HepG2 (cell line): ENCODE data around the gene CECR2. TPM values are rescaled to one million over a fixed set of nuclear protein-coding genes. Genes with fewer than 3 reads are reported as not detected.

Source experiments
- ATAC-seq: fragments of 200-7000 bp; cut with Tn5 transposase; 3 replicates; pipeline ENCODE4 v1.9.1; 2020; ENCODE audit warnings: mild to moderate bottlenecking, moderate library complexity
- BruUV-seq: library from RNA; stranded (reverse); fragments of 400-500 nt; replicated peaks from 2 replicates; lab custom pipeline; 2021; lab: Mats Ljungman, UMichigan
- CTCF ChIA-PET: fragments of 300-600 bp; formaldehyde crosslinking; extraction: SDS; loops from one replicate; lab custom pipeline; 2021; ENCODE audit warnings: low total read pairs, inconsistent platforms, low intra/inter-chr PET ratio; lab: Yijun Ruan, JAX
- POLR2A ChIA-PET: fragments of 350-600 bp; sonication (Branson Sonifier 250); formaldehyde crosslinking; loops from one replicate; lab custom pipeline; 2020; ENCODE audit warnings: antibody characterized with exemption, inconsistent platforms; lab: Yijun Ruan, JAX
- DNase-seq: peaks from one replicate; pipeline ENCODE4 v3.0.0-alpha.2; 2015; ENCODE audit warnings: low spot score
- FAIRE-seq: peaks from 3 replicates; lab custom pipeline; 2011; peaks lifted over from hg19 to GRCh38; lab: Jason Lieb, UNC
- H2AFZ ChIP-seq: one replicate; pipeline ENCODE4 v1.6.1; 2011; ENCODE audit warnings: low read length, inconsistent platforms
- H3K27ac ChIP-seq: fragments of 300-600 bp; 3 replicates; pipeline ENCODE4 v1.8.0; 2011; ENCODE audit warnings: mixed run types, mild to moderate bottlenecking, mixed read lengths, low read length, inconsistent platforms; ENCODE audit not compliant: insufficient read depth; ENCODE audit errors: extremely low read length
- H3K27me3 ChIP-seq, 2 experiments: fragments of 200-600 bp in 1 of 2; 2 replicates in 1 of 2; 3 replicates in 1 of 2; pipeline versions ENCODE4 v1.6.0 to v1.8.0; 2011; ENCODE audit warnings: low read length in 2 of 2, mild to moderate bottlenecking in 2 of 2, moderate library complexity in 2 of 2, inconsistent platforms in 1 of 2; ENCODE audit not compliant: insufficient read depth in 2 of 2, control insufficient read depth in 1 of 2
- H3K36me3 ChIP-seq, 2 experiments: fragments of 200-600 bp in 1 of 2; replicated peaks in 1 of 2; 2 replicates in 1 of 2; 3 replicates in 1 of 2; pipeline versions ENCODE4 v1.5.1 to v1.8.0; 2011; ENCODE audit warnings: low read length in 2 of 2, inconsistent platforms in 1 of 2; ENCODE audit not compliant: insufficient read depth in 2 of 2, control insufficient read depth in 1 of 2
- H3K4me1 ChIP-seq: 2 replicates; pipeline ENCODE4 v1.5.1; 2012; ENCODE audit warnings: low read length, inconsistent platforms; ENCODE audit not compliant: insufficient read depth
- H3K4me2 ChIP-seq: 2 replicates; pipeline ENCODE4 v1.6.0; 2011; ENCODE audit warnings: low read depth, low read length, inconsistent platforms
- H3K4me3 ChIP-seq, 3 experiments: fragments of 200-600 bp in 1 of 3; sonication (generic), shearing (Covaris generic) in 1 of 3; replicated peaks in 1 of 3; 2 replicates each; pipeline ENCODE4 v1.5.1; 2011 to 2016; ENCODE audit warnings: low read length in 3 of 3, inconsistent platforms in 2 of 3, low read depth in 2 of 3, mild to moderate bottlenecking in 2 of 3, control low read depth in 1 of 3, mixed read lengths in 1 of 3; ENCODE audit not compliant: insufficient read depth in 1 of 3
- H3K79me2 ChIP-seq: one replicate; pipeline ENCODE4 v1.6.1; 2011; ENCODE audit warnings: low read length, inconsistent platforms; ENCODE audit not compliant: insufficient read depth
- H3K9ac ChIP-seq: 2 replicates; pipeline ENCODE4 v1.6.0; 2011; ENCODE audit warnings: mild to moderate bottlenecking, low read depth, low read length, inconsistent platforms; ENCODE audit not compliant: insufficient read depth
- H3K9me3 ChIP-seq: 2 replicates; pipeline ENCODE4 v1.5.1; 2012; ENCODE audit warnings: mild to moderate bottlenecking, low read length
- H4K20me1 ChIP-seq: 2 replicates; pipeline ENCODE4 v1.6.0; 2011; ENCODE audit warnings: inconsistent platforms, mild to moderate bottlenecking, low read length, moderate library complexity; ENCODE audit not compliant: insufficient read depth
- ADNP ChIP-seq: sonication (generic); formaldehyde crosslinking; IDR thresholded peaks from 2 replicates; pipeline ENCODE4 v1.4.0; 2020; ENCODE audit warnings: missing genetic modification reagents
- ETV6 ChIP-seq: sonication (generic); formaldehyde crosslinking; conservative IDR thresholded peaks from 2 replicates; pipeline ENCODE4 v1.4.0; 2020; ENCODE audit warnings: missing genetic modification reagents
- GPN1 ChIP-seq: sonication (generic); formaldehyde crosslinking; IDR thresholded peaks from 2 replicates; pipeline ENCODE4 v1.5.1; 2020; ENCODE audit warnings: missing genetic modification reagents, borderline replicate concordance
- XBP1 ChIP-seq: sonication (generic); formaldehyde crosslinking; IDR thresholded peaks from 2 replicates; pipeline ENCODE4 v1.5.0; 2020; ENCODE audit warnings: missing genetic modification reagents
- ZNF567 ChIP-seq: sonication (generic); formaldehyde crosslinking; IDR thresholded peaks from 2 replicates; pipeline ENCODE4 v1.8.1; 2023; ENCODE audit warnings: mild to moderate bottlenecking, missing genetic modification reagents, borderline replicate concordance
- WGBS: methylation state at CpG from one replicate; pipeline ENCODE4 v1.1.6; 2017; ENCODE audit warnings: low lambda C conversion rate; 5-methylcytosine and 5-hydroxymethylcytosine counted together
- in situ Hi-C: cut with HindIII; loops from 2 replicates; pipeline ENCODE4 v1.10.0; 2017; ENCODE audit warnings: low pct_unique_long_range_greater_than_20kb; ENCODE audit not compliant: extremely low pct_ligation_motif_present
- intact Hi-C: fragments of 100-400 bp; cut with micrococcal nuclease; formaldehyde crosslinking; loops from one replicate; pipeline ENCODE4 v1.10.0; 2022; ENCODE audit not compliant: unreplicated experiment
- polyA plus RNA-seq, 8 experiments: library from polyadenylated mRNA; depleted of rRNA in 3 of 8; stranded (reverse) in 7 of 8; unstranded in 1 of 8; fragments of >200 nt; fragmentation: Illumina TruSeq in 4 of 8; extraction: Trizol in 4 of 8; gene quantifications; 2 replicates each; pipeline versions ENCODE4 v1.2.1 to v1.2.3, GENCODE V29; 2011 to 2016; ENCODE audit warnings: low read depth in 4 of 8, missing spikeins in 1 of 8, mixed read lengths in 1 of 8; ENCODE audit not compliant: insufficient read depth in 1 of 8
- total RNA-seq, 5 experiments: library from RNA; depleted of rRNA; stranded (reverse); fragments of >200 nt; fragmentation: Illumina TruSeq; extraction: Trizol; gene quantifications; 2 replicates each; pipeline ENCODE4 v1.2.3, GENCODE V29; 2016; ENCODE audit warnings: low read depth in 1 of 5
- TF ChIP-seq, protein P1 (sequence below): sonication (generic); formaldehyde crosslinking; IDR thresholded peaks from 2 replicates; pipeline ENCODE4 v1.4.0; 2020; ENCODE audit warnings: missing genetic modification reagents
- TF ChIP-seq, protein P2 (sequence below): sonication (generic); formaldehyde crosslinking; IDR thresholded peaks from 2 replicates; pipeline ENCODE4 v1.4.0; 2020; ENCODE audit warnings: missing genetic modification reagents, borderline replicate concordance

Gene CECR2
- total and polyA plus RNA-seq, 2 of the 13 experiments (the other 11 are each of a cell fraction or from before 2014, with no cell fraction given): not detected

DNA sequence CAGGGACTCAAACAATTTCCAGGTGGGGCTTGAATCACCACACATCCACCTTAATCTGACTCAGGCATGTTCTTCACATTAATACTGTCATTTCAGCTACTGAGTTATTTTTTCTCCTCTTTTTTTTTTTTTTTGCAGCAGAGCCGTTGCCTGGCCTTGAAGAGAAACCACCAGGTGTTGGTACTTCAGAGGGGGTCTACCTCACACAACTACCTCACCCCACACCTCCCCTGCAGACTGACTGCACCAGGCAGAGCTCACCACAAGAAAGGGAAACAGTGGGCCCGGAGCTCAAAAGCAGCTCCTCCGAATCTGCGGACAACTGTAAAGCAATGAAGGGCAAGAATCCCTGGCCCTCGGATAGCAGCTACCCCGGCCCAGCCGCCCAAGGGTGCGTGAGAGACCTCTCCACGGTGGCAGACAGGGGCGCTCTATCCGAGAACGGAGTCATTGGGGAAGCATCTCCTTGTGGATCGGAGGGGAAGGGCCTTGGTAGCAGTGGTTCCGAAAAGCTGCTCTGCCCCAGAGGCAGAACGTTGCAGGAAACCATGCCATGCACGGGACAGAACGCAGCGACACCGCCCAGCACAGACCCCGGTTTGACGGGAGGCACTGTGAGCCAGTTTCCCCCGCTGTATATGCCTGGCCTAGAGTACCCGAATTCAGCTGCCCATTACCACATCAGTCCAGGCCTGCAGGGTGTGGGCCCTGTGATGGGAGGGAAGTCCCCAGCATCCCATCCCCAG lies 178.9 kb downstream of the CECR2 start:
- TF ChIP-seq, protein P1, sequence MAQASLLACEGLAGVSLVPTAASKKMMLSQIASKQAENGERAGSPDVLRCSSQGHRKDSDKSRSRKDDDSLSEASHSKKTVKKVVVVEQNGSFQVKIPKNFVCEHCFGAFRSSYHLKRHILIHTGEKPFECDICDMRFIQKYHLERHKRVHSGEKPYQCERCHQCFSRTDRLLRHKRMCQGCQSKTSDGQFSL: no peak
- TF ChIP-seq ZNF567 (CRISPR knock-in tag): no peak
- intact Hi-C loops: no loop called here
- in situ Hi-C loops: no loop called here
- DNase-seq (no peak), FAIRE-seq (no peak), ATAC-seq (peak; percentile 34; the same call in 2 of the 3 replicates)
- Histone ChIP-seq H3K36me3 (no peaks in the 10 kb centered on the region), H3K9ac (no peak overlapping the region), H4K20me1 (no peaks in the 10 kb centered on the region), H3K79me2 (no peaks in the 10 kb centered on the region), H3K4me2 (no peak overlapping the region), H3K9me3 (no peaks in the 10 kb centered on the region), H3K4me3 (no peak overlapping the region), H3K4me1 (no peaks in the 10 kb centered on the region), H2AFZ (no peak overlapping the region), H3K27me3 (peaks cover 2 to 36% of the 10 kb centered on the region in 2 experiments; a peak in 4 of 5 replicates), H3K27ac (no peak overlapping the region)
- BruUV-seq: no TSS peak
- 28% methylated on average over 9 of the region's 23 CpGs for WGBS
- POLR2A ChIA-PET: no interaction called here
- CTCF ChIA-PET: no interaction called here

DNA sequence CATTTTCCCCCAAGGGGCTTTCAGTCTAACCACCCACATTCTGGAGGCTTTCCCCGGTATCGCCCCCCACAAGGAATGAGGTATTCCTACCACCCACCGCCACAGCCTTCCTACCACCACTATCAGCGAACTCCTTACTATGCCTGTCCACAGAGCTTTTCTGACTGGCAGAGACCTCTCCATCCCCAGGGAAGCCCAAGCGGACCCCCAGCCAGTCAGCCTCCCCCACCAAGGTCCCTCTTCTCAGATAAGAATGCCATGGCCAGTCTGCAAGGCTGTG lies 179.4 kb downstream of the CECR2 start:
- Histone ChIP-seq H3K79me2 (no peaks in the 10 kb centered on the region), H3K4me3 (no peak overlapping the region), H4K20me1 (no peaks in the 10 kb centered on the region), H3K27ac (no peak overlapping the region), H3K4me2 (no peak overlapping the region), H3K4me1 (no peaks in the 10 kb centered on the region), H2AFZ (no peak overlapping the region), H3K9me3 (no peaks in the 10 kb centered on the region), H3K36me3 (no peaks in the 10 kb centered on the region), H3K27me3 (peaks cover 2 to 41% of the 10 kb centered on the region in 2 experiments; a peak in 4 of 5 replicates), H3K9ac (no peak overlapping the region)
- WGBS: 40% methylated on average over 5 of the region's 5 CpGs
- FAIRE-seq (no peak), DNase-seq (no peak), ATAC-seq (no peak)
- BruUV-seq: no TSS peak
- intact Hi-C loops (no loop called here), in situ Hi-C loops (no loop called here)
- ChIA-PET CTCF (no interaction called here), POLR2A (no interaction called here)
- TF ChIP-seq, protein P2, sequence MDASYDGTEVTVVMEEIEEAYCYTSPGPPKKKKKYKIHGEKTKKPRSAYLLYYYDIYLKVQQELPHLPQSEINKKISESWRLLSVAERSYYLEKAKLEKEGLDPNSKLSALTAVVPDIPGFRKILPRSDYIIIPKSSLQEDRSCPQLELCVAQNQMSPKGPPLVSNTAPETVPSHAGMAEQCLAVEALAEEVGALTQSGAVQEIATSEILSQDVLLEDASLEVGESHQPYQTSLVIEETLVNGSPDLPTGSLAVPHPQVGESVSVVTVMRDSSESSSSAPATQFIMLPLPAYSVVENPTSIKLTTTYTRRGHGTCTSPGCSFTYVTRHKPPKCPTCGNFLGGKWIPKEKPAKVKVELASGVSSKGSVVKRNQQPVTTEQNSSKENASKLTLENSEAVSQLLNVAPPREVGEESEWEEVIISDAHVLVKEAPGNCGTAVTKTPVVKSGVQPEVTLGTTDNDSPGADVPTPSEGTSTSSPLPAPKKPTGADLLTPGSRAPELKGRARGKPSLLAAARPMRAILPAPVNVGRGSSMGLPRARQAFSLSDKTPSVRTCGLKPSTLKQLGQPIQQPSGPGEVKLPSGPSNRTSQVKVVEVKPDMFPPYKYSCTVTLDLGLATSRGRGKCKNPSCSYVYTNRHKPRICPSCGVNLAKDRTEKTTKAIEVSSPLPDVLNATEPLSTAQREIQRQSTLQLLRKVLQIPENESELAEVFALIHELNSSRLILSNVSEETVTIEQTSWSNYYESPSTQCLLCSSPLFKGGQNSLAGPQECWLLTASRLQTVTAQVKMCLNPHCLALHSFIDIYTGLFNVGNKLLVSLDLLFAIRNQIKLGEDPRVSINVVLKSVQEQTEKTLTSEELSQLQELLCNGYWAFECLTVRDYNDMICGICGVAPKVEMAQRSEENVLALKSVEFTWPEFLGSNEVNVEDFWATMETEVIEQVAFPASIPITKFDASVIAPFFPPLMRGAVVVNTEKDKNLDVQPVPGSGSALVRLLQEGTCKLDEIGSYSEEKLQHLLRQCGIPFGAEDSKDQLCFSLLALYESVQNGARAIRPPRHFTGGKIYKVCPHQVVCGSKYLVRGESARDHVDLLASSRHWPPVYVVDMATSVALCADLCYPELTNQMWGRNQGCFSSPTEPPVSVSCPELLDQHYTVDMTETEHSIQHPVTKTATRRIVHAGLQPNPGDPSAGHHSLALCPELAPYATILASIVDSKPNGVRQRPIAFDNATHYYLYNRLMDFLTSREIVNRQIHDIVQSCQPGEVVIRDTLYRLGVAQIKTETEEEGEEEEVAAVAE: no peak
- no peak for TF ChIP-seq ETV6 (CRISPR knock-in tag)
- TF ChIP-seq ADNP (CRISPR knock-in tag): no peak
- TF ChIP-seq XBP1 (CRISPR knock-in tag): no peak
- TF ChIP-seq GPN1: no peak
- no peak for TF ChIP-seq ZNF567 (CRISPR knock-in tag)
